Measurements from ENCODE around the gene GPC6.

The GPC6 gene

DNA sequence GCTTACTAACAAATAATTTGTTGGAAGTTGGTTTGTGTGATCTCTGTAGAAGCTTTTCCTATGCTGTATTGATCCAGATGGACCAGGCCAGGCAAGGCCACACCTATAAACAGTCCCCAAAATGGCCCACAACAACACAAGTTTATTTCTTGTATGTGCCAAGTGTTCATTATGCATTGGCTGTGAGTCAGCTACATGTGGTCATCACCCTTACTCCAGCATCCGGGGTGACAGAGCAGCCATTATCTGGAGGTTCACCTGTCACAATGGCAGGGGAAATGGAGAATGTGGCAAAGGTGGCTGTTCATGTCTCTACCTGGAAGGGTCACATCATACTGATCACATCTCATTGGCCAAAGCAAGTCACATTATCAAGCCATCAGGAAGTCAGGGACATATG, 1088.6 kb downstream of the GPC6 start:
- TF ChIP-seq POLR2A (IDR thresholded peaks at IDR 0.05; ENCODE audit: low read depth, low read length) (no peak), POLR2AphosphoS5 (IDR thresholded peaks at IDR 0.05; ENCODE audit: low read depth, low read length) (no peak), TAF1 (IDR thresholded peaks at IDR 0.05; ENCODE audit: borderline replicate concordance, low read depth, low read length) (no peak)
- FAIRE-seq: peak; percentile 44
- DNase-seq (ENCODE audit: insufficient read length): no peak

DNA sequence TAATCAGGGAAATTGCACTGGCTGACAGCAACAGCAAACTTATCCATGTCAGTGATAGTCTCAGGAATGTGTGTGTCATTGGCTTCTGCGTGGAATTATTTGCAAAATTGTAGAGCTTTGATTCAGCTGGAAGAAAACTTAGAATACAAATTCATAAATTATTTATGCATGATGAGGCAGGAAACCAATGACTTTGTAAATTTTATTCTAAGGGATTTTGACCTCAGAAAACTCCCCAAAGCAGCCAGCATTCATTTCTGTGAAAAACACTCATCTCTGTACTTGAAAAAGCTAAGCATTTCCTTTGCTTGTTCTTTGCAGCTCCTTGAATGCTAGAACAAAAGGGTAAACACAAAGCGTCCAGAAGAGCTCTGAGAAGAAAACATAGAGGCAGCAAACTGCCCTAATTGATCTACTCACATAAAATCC, 1090.5 kb downstream of the GPC6 start:
- TF ChIP-seq POLR2AphosphoS5 (IDR thresholded peaks at IDR 0.05; ENCODE audit: low read depth, low read length) (no peak), TAF1 (IDR thresholded peaks at IDR 0.05; ENCODE audit: borderline replicate concordance, low read depth, low read length) (no peak), POLR2A (IDR thresholded peaks at IDR 0.05; ENCODE audit: low read depth, low read length) (no peak)
- FAIRE-seq (no peak), DNase-seq (ENCODE audit: insufficient read length) (no peak)

DNA sequence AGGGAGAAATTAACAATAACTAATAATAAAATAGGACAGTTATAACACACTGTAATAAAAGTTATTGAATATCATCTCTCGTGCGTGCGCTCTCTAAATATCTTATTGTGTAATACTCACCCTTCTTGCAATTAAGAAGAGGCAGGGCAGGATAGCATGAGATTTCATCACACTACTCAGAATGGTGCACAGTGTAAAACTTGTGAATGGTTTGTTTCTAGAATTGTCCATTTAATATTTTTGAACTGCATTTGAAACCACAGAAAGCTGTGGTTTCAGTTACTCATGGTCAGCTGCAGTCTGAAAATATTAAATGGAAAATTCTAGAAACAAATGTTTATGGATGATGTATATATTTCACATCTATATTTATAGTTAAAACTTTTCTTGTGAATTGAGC, 1091.8 kb downstream of the GPC6 start:
- DNase-seq (ENCODE audit: insufficient read length) (no peak), FAIRE-seq (no peak)
- TF ChIP-seq TAF1 (IDR thresholded peaks at IDR 0.05; ENCODE audit: borderline replicate concordance, low read depth, low read length) (no peak), POLR2A (IDR thresholded peaks at IDR 0.05; ENCODE audit: low read depth, low read length) (no peak), POLR2AphosphoS5 (IDR thresholded peaks at IDR 0.05; ENCODE audit: low read depth, low read length) (no peak)

DNA sequence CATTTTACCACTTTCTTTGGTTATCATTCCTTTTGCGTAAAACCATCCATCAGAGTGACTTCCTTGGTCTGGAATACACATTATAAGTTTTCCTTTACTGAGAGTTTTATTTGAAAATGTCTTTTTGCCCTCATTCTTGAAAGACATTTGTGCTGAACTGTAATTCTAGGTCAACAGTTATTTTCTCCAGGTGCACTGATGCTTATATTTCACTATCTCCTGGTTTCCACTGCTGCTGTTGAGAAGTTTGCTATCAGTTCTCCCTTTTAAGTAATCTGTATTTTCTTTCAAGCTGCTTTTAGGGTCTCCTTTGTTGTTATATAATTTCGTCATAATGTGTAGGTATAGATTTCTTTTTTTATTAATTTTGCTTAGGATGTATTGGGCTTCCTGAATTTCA, 1092.9 kb downstream of the GPC6 start:
- no peak for DNase-seq (ENCODE audit: insufficient read length)
- FAIRE-seq: no peak
- no peak for TF ChIP-seq POLR2A (IDR thresholded peaks at IDR 0.05; ENCODE audit: low read depth, low read length)
- no peak for TF ChIP-seq TAF1 (IDR thresholded peaks at IDR 0.05; ENCODE audit: borderline replicate concordance, low read depth, low read length)
- TF ChIP-seq POLR2AphosphoS5 (IDR thresholded peaks at IDR 0.05; ENCODE audit: low read depth, low read length): no peak

DNA sequence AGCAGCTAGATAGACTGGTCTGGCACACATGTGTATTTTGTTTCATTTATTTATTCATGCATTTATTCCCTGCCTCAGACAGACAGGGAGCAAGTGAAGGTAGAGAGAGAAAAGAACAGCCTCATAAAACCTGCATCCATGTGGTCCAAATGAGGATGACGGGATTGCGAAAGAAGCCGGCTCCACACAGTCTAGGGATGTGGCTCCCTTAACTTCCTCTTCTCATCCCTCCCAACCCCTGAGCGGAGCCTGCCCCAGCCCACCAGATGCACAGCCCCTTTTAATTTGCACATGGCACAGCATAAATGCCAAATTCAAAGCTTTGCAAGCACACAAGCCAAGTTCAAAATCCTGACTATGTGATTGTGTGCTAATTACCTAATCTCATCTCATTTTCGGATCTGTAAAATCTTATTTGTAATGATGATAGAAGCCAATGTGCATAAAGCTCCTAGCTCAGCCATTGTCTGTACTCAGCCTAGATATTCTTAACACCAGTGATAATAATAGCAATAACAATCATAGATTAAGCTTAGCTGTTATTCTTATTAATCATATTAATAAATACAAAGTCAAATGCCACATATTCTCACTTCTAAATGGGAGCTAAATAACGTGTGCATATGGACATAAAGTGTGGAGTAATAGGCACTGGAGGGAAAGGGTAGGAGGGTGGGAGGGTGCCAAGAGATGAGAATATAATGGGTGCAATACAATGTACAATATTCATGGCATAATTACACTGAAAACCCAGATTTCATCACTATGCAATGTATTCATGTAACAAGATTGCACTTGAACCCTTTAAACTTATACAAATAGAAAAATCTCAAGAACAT, 1096.5 kb downstream of the GPC6 start:
- FAIRE-seq: no peak

DNA sequence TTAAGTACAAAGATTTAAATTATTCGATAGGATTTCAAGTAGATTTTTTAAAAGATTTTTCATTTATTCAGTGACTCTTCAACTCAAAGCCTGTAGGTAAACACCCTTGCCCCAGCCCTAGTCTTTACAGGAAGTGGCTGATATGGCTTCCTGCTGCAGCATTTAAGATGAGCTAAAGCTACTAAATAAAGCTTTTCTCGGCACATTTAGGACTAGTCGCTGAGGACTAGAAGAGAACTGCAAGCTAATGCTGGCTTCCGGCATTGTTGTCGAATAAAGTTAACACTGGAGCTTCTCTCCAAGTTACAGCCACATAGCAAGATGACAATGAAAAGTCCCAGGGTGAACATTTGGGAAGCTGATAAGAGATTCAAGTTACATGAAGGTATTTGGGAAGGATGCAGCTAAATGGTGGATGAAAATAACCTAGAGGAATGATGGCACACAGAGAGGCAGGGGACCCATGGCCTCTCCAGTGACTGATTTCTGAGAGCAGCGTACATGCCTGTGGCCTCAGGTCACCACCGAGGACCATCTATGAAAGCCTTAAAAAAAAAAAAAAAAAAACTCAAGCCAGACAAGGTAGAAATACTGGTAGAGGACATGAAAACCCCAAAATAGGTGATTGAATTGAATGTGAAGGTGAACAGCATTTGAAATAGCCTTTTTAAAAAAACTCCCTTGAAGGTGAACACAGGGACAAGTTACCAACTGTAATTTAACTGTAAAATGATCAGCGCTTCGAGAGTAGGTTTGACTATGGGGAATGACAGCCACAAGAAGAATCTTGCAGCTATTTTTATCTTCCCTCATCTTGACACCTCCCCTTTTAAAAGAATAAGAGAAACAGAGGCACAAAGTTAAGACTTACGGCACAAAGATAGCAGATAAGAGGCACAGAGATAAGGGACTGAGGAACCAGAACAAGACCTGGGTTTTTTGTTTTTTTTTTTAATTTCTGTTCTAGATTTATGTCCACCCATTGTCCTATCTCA, 1097.5 kb downstream of the GPC6 start:
- no peak for DNase-seq (ENCODE audit: insufficient read length)
- peak; percentile 14 for FAIRE-seq

More for the DNA sequence above, 1096.5 kb downstream of the GPC6 start:
- no peak for DNase-seq (ENCODE audit: insufficient read length)
- TF ChIP-seq POLR2A (IDR thresholded peaks at IDR 0.05; ENCODE audit: low read depth, low read length): no peak
- TF ChIP-seq POLR2AphosphoS5 (IDR thresholded peaks at IDR 0.05; ENCODE audit: low read depth, low read length): no peak
- no peak for TF ChIP-seq TAF1 (IDR thresholded peaks at IDR 0.05; ENCODE audit: borderline replicate concordance, low read depth, low read length)

DNA sequence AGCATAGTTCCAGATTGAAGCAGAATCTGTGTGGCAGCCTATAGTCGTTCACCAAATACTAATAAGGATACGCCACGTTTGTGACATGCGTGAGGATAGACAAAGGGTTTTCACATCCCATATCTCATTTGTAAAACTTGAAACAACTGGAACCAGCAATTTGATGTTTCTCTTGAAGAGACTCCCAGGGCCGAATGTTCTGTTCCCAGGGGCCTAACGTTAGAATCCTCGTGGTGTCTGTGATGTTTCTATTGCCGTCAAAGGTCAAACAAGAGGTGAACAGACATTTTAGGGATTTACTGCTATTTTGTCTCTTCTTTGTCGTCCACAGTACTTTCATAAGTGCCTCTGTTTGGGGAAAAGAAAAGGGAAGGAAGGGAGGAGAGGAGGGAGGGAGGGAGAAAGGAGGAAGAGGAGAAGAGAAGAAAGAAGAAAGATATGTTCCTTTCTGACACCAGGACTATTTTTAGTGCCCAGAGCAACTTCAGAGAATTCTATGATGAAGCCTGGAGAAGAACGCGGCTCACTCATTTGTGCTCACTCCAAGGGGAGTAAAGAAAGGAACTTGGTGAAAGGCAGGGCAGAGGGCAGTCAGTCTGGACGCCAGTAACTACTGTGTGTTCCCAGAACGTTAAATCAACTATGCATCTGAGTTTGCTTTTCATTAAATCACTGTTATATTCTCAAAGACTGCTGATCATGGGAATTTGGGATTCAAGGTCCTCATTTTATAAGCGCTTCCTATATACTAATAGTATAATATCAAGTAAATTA, 1098.3 kb downstream of the GPC6 start:
- DNase-seq (ENCODE audit: insufficient read length): no peak
- no peak for FAIRE-seq
- TF ChIP-seq TAF1 (IDR thresholded peaks at IDR 0.05; ENCODE audit: borderline replicate concordance, low read depth, low read length) (no peak), POLR2A (IDR thresholded peaks at IDR 0.05; ENCODE audit: low read depth, low read length) (no peak), POLR2AphosphoS5 (IDR thresholded peaks at IDR 0.05; ENCODE audit: low read depth, low read length) (no peak)

More for the DNA sequence above, 1097.5 kb downstream of the GPC6 start:
- TF ChIP-seq TAF1 (IDR thresholded peaks at IDR 0.05; ENCODE audit: borderline replicate concordance, low read depth, low read length) (0 out of 2 replicates have a peak, but pooled peaks have one; percentile 16), POLR2A (IDR thresholded peaks at IDR 0.05; ENCODE audit: low read depth, low read length) (no peak), POLR2AphosphoS5 (IDR thresholded peaks at IDR 0.05; ENCODE audit: low read depth, low read length) (no peak)

DNA sequence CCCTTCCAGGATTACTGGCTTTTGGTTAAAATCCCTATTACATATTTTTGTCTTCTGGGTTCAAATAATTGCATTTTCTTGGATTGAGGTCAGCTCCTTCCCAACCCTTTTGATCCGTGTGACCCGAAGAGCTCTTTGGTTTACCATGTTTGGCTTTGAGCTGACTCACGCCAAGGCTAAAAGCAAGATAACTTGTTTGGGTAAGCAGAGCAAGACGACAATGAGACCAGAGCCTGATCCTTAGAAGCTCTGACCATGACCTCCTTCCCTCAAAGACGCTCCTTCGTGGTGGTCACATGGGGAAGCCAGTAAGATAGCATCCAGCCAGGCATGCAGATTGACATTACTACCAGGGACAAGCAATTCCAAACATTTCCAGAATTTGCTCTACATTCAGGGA, 1099.0 kb downstream of the GPC6 start:
- FAIRE-seq (no peak), DNase-seq (ENCODE audit: insufficient read length) (no peak)
- TF ChIP-seq POLR2AphosphoS5 (IDR thresholded peaks at IDR 0.05; ENCODE audit: low read depth, low read length): no peak
- no peak for TF ChIP-seq TAF1 (IDR thresholded peaks at IDR 0.05; ENCODE audit: borderline replicate concordance, low read depth, low read length)
- no peak for TF ChIP-seq POLR2A (IDR thresholded peaks at IDR 0.05; ENCODE audit: low read depth, low read length)

DNA sequence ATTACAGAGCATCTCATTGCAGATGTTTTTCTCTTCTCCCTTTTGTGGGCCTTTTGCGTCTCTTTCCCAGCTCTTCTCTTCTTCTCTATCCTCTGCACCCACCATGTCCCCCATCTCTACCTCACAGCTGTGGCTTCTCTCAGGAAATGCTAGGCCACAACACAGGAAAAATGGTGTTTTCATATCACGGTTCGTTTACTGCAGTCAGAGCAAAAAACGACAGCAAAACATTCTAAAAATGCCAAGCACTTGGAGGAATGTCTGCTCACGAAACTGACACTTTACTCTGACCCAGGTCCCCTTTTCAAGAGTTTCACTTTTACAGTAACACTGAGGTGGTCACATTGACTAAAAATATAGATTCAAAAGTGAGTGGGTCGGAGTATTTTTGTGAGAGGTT, 1100.7 kb downstream of the GPC6 start:
- no peak for DNase-seq (ENCODE audit: insufficient read length)
- FAIRE-seq: peak; percentile 92
- no peak for TF ChIP-seq POLR2A (IDR thresholded peaks at IDR 0.05; ENCODE audit: low read depth, low read length)
- no peak for TF ChIP-seq POLR2AphosphoS5 (IDR thresholded peaks at IDR 0.05; ENCODE audit: low read depth, low read length)
- TF ChIP-seq TAF1 (IDR thresholded peaks at IDR 0.05; ENCODE audit: borderline replicate concordance, low read depth, low read length): no peak

DNA sequence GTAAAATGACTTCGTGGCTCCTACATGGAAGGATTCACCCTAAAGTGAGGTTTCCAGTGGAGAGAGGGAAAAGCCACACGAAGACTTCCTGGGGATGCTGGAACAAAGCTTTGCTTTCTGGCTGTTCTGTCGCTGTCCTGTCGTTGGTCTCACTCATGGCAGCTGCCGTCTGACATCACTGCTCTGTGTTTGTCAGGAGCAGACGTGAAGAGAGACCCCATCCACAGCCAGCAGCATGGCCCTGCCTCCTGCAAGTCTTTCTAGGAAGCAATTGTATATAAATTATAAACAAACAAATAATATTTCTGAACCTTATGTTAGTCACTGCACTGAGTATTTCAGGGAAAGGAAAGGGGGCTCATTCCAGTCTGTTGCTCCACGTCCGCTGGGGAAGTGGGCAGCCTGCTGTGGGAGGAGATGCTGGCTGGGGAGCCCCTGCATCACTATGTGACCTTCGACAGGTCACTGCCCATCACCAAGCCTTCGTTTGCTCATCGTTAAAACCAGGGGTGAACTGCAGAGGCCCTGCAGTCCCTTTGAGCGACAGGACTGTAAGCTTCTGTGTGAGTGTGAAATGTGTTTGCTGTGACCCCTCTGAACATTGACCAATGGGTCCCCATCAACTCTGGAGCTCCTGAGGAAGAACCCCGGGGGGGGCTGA, 1101.9 kb downstream of the GPC6 start:
- no peak for TF ChIP-seq POLR2AphosphoS5 (IDR thresholded peaks at IDR 0.05; ENCODE audit: low read depth, low read length)
- TF ChIP-seq TAF1 (IDR thresholded peaks at IDR 0.05; ENCODE audit: borderline replicate concordance, low read depth, low read length): no peak
- no peak for TF ChIP-seq POLR2A (IDR thresholded peaks at IDR 0.05; ENCODE audit: low read depth, low read length)
- FAIRE-seq: no peak
- no peak for DNase-seq (ENCODE audit: insufficient read length)
